NCI-H2227 treated with DMSO at 0.1 percent for 48 hours (cell line): ENCODE results near the gene ITLN2.
"Not testable (repeated sequence)": the region's sequence is repeated elsewhere in the genome, so short reads cannot be mapped to it uniquely, and the experiment has no call there.

Source experiments
- DNase-seq: peaks from one replicate; lab custom pipeline; 2025; lab: John Stamatoyannopoulos, UW

Gene ITLN2

GRCh38 chr1:160954158-160955104, at the start of gene ITLN2:
Gene ITLN2 (minus strand): TSS chr1:160954809. CDS start chr1:160954741, 68 bp downstream.
- peak; percentile 3 for DNase-seq

GRCh38 chr1:161001525-161001924, 46.9 kb upstream of the ITLN2 start:
- peak; percentile 90 for DNase-seq

- DNase-seq: no peak
Measured at GRCh38 chr1:161000736-161001480, 46.3 kb upstream of the ITLN2 start.

GRCh38 chr1:160999376-160999775, 44.8 kb upstream of the ITLN2 start:
- DNase-seq: no peak

GRCh38 chr1:160997323-160998038, 42.9 kb upstream of the ITLN2 start:
- peak; percentile 11 for DNase-seq

GRCh38 chr1:160996178-160996577, 41.6 kb upstream of the ITLN2 start:
- no peak for DNase-seq

GRCh38 chr1:160993544-160994193, 39.1 kb upstream of the ITLN2 start:
- no peak for DNase-seq

- DNase-seq: not testable (repeated sequence)
Measured at GRCh38 chr1:160992036-160992435, 37.4 kb upstream of the ITLN2 start.

- DNase-seq: no peak
Measured at GRCh38 chr1:160987359-160988050, 32.9 kb upstream of the ITLN2 start.

GRCh38 chr1:160985723-160986122, 31.1 kb upstream of the ITLN2 start:
- DNase-seq: no peak

- no peak for DNase-seq
Measured at GRCh38 chr1:160981584-160982411, 27.2 kb upstream of the ITLN2 start.

- no peak for DNase-seq
Measured at GRCh38 chr1:160979286-160979685, 24.7 kb upstream of the ITLN2 start.

GRCh38 chr1:160978510-160978927, 23.9 kb upstream of the ITLN2 start:
- DNase-seq: no peak

GRCh38 chr1:160975026-160975425, 20.4 kb upstream of the ITLN2 start:
- no peak for DNase-seq

GRCh38 chr1:160973491-160973890, 18.9 kb upstream of the ITLN2 start:
- no peak for DNase-seq

GRCh38 chr1:160972939-160973338, 18.3 kb upstream of the ITLN2 start:
- no peak for DNase-seq

- DNase-seq: no peak
Measured at GRCh38 chr1:160971618-160972056, 17.0 kb upstream of the ITLN2 start.

GRCh38 chr1:160963521-160963920, 8.9 kb upstream of the ITLN2 start:
- DNase-seq: no peak

GRCh38 chr1:160961419-160961818, 6.8 kb upstream of the ITLN2 start:
- DNase-seq: no peak

GRCh38 chr1:160956966-160957365, 2.4 kb upstream of the ITLN2 start:
- DNase-seq: no peak
